ENCODE results near the gene LIMD2.

DNA sequence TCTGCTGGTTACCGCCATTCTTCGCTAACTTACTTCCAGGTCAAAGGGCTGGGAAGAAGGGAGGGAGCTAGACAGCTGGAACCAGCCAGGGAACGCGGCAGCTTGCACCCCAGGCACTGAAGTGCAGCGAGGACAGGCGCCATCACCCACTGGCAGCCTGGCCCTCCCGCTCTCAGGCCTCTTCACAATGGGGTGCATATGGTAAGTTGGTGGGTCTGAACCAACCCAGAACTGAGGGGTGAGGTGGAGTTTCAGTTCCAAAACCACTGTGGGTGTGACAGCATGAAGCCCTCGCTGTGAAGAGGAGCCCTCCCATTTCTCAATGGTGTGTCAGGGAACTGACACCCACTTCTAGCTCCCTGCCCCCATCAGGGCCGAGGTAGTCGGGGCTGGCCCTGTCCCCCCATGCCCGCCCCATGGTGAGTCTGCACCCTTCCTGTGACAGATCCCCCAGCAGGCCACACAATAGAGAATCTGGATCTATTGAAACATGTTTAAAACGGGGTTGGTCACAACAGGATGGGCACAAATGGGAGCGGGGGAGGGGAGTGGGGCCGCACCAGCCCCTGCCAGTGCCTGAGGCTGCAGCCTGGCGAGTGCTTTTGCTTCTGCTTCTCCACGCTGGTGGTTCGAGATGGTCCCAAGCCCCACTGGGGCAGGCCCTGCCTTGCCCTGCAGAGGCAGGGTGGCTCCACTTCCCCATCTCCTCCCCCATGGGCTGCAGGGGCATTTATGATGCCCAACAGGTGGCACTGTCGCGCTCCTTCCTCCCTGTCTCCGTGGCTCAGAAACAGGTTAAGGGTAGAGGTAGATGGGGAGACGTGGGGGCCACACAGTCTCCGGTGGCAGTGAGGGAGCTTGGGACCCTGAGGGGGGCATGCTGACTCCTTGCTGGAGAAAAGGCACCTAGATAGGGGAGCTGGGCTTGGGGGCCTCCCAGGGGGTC, 2.3 kb downstream of the LIMD2 start:
- TF ChIP-seq, protein P1, sequence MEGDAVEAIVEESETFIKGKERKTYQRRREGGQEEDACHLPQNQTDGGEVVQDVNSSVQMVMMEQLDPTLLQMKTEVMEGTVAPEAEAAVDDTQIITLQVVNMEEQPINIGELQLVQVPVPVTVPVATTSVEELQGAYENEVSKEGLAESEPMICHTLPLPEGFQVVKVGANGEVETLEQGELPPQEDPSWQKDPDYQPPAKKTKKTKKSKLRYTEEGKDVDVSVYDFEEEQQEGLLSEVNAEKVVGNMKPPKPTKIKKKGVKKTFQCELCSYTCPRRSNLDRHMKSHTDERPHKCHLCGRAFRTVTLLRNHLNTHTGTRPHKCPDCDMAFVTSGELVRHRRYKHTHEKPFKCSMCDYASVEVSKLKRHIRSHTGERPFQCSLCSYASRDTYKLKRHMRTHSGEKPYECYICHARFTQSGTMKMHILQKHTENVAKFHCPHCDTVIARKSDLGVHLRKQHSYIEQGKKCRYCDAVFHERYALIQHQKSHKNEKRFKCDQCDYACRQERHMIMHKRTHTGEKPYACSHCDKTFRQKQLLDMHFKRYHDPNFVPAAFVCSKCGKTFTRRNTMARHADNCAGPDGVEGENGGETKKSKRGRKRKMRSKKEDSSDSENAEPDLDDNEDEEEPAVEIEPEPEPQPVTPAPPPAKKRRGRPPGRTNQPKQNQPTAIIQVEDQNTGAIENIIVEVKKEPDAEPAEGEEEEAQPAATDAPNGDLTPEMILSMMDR (conservative IDR thresholded peaks at IDR 0.05; ENCODE audit: low read depth, low read length) = peak; percentile 45
- TF ChIP-seq RCOR1 (IDR thresholded peaks at IDR 0.05; ENCODE audit: insufficient replicate concordance, low read length) = no peak
